Stimulated activated CD8-positive, alpha-beta memory T cell treated with anti-CD3 and anti-CD28 coated beads, Interleukin-7, amount 100 ng/mL, for 48 hours (primary cell): ENCODE measurements around the gene BCR.
A peak's percentile ranks its signal among the peaks of the same experiment; 100 is the strongest.

Experiments
- DNase-seq, 2 donors: peaks; one replicate each; pipeline ENCODE4 v3.0.0-alpha.2; 2020; ENCODE audit warnings: low read depth in 1 of 2; ENCODE audit errors: extremely low read depth in 1 of 2

Gene BCR

GRCh38 chr22:23215294-23216241 is 35.3 kb downstream of the BCR start:
- no peak for DNase-seq

DNA sequence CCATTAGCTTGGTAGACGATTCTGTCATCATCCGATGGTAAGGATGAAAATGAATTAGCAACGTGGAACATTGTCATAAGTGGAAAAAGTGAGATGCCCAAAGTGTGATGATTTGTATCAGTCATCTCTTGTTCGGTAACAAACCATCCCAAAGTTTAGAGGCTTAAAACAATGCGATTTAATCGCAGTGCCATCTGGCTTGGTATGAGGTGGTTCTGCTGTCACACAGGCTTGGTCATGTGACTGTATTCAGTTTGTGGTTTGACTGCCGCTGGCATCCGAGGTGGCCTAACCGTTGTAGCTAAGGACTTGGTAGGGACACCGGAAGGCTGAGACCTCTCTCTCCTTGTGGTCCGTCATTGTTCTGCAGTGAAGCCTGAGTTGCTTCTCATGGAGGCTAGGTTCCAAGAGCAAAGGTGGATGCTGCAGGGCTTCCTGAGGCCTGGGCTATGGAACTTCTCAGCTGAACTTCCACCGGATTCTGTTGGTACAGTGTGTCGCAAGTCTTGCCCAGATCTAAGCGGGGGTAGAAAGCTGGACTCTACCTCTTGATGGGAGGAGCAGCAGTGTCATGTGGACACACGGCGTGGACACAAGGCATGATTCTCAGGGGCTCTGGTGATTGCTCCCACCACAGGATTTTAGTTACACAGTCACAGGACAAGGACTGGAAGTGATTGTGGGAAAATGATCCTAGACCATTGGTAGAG is 36.3 kb downstream of the BCR start:
- peak in 1 of 2 donors; percentile 57 for DNase-seq

GRCh38 chr22:23217171-23218052 is 37.1 kb downstream of the BCR start:
- no peak for DNase-seq

GRCh38 chr22:23218053-23218866 is 38.0 kb downstream of the BCR start:
- no peak for DNase-seq

- no peak for DNase-seq
Observed at GRCh38 chr22:23218867-23219251, 38.5 kb downstream of the BCR start.

GRCh38 chr22:23219317-23219716 is 39.0 kb downstream of the BCR start:
- DNase-seq, result no peak

DNA sequence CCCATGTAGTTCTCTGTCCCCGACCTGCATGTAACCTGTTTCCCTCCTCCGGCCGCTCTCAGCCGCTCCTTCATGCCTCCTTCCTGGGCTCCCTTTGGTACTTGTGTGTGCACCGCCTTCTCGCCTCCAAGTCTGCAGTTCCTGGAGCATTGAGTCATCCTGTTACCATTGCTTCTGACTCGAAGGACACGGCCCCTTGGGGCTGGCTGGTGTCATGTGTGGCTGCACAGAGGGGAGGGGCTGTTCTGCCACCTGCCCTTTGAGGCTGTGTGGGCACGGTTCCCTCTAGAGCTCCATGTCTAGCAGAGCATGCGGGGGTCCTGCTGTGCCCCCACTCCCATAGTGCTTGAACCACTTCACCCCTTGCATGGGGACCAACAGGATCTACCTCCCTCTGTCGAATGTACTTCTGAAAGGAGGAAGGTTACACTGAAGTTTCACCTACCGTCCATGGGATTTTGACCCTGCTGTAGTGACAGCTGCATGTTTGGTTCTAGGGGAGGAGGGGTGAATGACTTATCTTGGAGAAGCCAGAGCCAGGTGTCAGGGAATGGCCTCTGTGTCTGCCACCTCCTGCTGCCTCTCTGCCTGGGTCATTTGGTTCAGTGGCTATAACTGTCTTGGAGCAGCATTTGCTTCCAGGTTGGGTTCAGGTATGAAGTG is 39.6 kb downstream of the BCR start:
- peak; percentile 41 to 77 for DNase-seq

GRCh38 chr22:23220485-23221350 is 40.4 kb downstream of the BCR start:
- no peak for DNase-seq

GRCh38 chr22:23221351-23221804 is 41.1 kb downstream of the BCR start:
- no peak for DNase-seq

DNA sequence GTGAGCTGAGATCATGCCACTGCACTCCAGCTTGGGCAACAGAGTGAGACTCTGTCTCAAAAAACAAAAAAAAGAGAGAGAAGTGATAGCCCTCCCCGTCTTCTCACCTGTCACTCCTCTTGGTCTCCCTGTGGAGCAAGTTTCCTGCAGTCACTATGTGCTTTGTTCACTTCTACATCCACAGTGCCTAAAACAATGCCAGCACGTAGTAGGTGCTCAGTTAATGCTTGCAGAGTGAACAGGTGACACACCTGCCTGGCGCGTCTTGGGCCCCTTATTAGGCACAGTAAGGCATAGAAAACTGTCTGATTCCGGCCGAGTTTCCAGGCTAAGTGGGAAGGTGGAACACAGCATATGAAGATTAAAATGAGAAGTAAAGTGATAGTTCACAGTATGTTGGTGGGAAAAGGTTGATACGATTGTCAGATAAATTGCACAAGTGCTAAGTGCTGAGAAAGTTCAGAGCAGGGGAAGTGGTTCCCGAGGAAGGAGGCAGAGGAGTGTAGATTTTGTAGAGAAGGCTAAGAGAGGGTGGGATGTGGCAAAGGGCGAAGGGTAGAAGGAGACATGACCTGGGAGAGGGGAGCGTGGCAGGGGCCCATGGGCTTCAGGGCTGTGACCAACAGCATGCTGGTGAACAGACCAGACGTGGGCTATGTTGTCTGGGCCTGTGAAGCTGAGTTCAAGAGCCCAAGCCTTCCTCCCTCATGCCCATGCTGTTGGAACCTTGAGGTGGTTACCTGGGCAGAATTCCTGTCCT is 41.9 kb downstream of the BCR start:
- no peak for DNase-seq

DNA sequence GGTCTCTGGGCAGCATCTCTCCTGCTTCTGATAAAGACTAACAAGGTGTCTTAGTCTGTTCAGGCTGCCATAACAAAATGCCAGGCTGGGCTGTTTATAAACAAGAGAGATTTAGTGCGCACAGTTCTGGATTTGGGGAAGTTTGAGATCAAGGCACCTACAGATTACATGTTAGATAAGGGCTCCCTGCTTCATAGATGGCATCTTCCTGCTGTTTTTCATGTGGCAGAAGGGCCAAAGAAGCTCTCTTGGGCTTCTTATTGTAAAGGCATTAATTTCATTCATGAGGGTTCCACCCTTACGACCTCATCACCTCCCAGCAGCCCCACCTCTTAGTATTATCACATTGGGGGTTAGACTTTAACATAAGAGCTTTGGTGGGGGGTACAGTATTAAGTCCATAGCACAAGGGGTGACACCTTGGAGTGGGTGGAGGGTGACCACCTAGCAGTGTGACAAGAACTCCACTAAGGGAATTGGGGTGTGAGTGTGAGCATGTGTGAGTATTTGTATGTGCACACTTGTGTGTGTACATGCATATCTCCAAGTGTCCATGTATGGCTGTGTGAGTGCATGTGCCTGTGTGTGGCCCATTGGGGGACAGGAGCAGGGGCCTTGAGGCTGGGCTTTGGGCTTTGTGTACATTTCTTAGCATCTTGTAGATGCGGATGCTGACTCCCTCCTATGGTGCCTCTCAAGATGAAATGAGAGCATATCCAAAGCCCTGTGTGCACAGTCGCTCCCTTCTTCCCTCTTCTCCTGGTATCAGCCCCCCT is 42.7 kb downstream of the BCR start:
- no peak for DNase-seq

GRCh38 chr22:23223569-23224317 is 43.4 kb downstream of the BCR start:
- DNase-seq, result no peak

DNA sequence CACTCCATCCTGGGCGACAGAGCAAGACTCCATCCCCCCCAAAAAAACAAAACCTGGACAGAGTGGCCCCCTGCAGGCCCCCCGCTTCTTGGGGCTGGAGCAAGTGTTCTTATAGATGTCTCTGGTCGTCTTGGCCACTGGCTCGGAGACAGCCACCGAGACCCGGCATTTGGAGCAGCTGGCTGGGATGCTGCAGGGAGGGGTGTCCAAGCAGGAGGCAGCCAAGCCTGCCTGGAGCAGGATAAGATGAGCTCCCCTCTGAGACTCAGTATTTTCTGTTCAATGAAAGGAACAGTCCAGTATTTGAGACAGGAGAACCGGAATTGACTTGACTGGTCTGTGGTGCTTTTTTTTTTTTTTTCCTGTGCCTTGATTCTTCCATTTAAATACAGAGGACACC is 44.5 kb downstream of the BCR start:
- no peak for DNase-seq

DNA sequence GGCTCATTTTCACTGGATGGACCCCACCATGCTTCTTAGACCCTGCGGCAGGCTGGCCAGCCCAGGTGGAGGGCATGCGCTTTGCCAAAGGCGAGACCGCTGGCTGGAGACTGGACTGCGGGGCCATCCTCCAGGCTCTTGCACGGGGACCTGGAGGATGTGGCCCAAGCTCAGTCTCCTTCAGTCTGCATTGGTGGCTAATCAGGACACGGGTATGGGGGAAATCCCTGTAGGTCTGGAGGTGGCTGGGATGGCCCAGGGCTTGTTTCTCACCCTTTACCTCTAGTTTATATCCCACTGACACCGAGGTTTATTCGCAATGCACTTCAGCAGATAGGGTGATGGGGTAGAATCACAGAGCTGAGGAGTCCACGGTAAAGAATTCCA is 45.0 kb downstream of the BCR start:
- DNase-seq, result no peak

GRCh38 chr22:23225724-23226496 is 45.6 kb downstream of the BCR start:
- no peak for DNase-seq

- DNase-seq, result no peak
Observed at GRCh38 chr22:23226497-23226850, 46.2 kb downstream of the BCR start.
